AG04449 (cell line): Measurements from ENCODE around the gene ATP5F1D.
A peak's percentile ranks its signal among the peaks of the same experiment; 100 is the strongest.

Experiments
- CTCF ChIA-PET: fragments of 350-600 bp; formaldehyde crosslinking; extraction: SDS; loops from one replicate; lab custom pipeline; 2021; ENCODE audit warnings: antibody characterized with exemption; lab: Yijun Ruan, JAX
- POLR2A ChIA-PET: fragments of 400-600, 350-600 bp; formaldehyde crosslinking; extraction: SDS; loops from one replicate; lab custom pipeline; 2020; ENCODE audit warnings: antibody characterized with exemption, inconsistent platforms; lab: Yijun Ruan, JAX
- DNase-seq: peaks from one replicate; pipeline ENCODE4 v3.0.0-alpha.2; 2010; ENCODE audit warnings: low read depth, low spot score
- H3K4me3 ChIP-seq: 2 replicates; pipeline ENCODE4 v1.5.1; 2011; ENCODE audit warnings: low read depth, mild to moderate bottlenecking, control low read depth, low read length
- TF ChIP-seq, protein P1 (sequence below): IDR thresholded peaks from one replicate; pipeline ENCODE4 v1.5.1; 2011; ENCODE audit warnings: mild to moderate bottlenecking, moderate library complexity, low read length, control low read depth, inconsistent platforms; ENCODE audit not compliant: insufficient read depth; ENCODE audit errors: missing control alignments

Gene ATP5F1D

GRCh38 chr19:1274081-1274851, 32.7 kb downstream of the ATP5F1D start:
- DNase-seq = no peak
- H3K4me3 ChIP-seq = peak overlapping the region; percentile 53
- TF ChIP-seq, protein P1, sequence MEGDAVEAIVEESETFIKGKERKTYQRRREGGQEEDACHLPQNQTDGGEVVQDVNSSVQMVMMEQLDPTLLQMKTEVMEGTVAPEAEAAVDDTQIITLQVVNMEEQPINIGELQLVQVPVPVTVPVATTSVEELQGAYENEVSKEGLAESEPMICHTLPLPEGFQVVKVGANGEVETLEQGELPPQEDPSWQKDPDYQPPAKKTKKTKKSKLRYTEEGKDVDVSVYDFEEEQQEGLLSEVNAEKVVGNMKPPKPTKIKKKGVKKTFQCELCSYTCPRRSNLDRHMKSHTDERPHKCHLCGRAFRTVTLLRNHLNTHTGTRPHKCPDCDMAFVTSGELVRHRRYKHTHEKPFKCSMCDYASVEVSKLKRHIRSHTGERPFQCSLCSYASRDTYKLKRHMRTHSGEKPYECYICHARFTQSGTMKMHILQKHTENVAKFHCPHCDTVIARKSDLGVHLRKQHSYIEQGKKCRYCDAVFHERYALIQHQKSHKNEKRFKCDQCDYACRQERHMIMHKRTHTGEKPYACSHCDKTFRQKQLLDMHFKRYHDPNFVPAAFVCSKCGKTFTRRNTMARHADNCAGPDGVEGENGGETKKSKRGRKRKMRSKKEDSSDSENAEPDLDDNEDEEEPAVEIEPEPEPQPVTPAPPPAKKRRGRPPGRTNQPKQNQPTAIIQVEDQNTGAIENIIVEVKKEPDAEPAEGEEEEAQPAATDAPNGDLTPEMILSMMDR = no peak
- CTCF ChIA-PET = interaction anchor here (0.9 to 4.3 kb wide), 3 partner anchors 30 to 163 kb away, joined by 3 to 46 read pairs (median 10); no protein-coding TSS in a partner anchor
- POLR2A ChIA-PET = interaction anchor here (1.4 to 2.5 kb wide), 3 partner anchors 8 to 30 kb away, joined by 9 to 12 read pairs (median 10); no protein-coding TSS in a partner anchor

DNA sequence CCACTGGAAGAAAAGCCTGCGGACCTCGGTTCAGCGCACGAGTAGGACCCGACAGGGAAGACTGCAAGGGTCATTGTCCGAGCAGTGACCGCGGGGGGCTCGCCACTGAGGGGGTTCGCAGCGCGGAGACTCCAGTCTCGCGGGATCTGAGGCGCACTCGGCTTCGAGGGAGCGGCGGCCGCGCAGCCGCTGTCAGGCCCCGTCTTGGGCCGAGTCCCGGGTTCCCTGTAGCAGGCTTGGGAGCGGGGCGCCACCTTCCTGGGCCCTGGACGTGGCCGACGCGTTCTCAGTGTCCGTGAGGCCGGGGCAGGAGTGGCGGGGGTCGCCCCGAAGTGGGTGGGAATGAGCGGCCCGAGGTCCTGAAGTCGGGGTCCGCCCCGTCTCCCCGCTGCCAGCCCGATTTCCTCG, 33.3 kb downstream of the ATP5F1D start:
- TF ChIP-seq, protein P1 = no peak
- POLR2A ChIA-PET = interaction anchor here (0.6 to 2.5 kb wide), 9 partner anchors 9 to 193 kb away, joined by 3 to 12 read pairs (median 5); a partner anchor contains a TSS
- no peak for DNase-seq
- CTCF ChIA-PET = interaction anchor here (0.9 to 4.3 kb wide), 4 partner anchors 8 to 34 kb away, joined by 3 to 46 read pairs (median 8); no protein-coding TSS in a partner anchor
- peak overlapping the region; percentile 53 for H3K4me3 ChIP-seq

- DNase-seq = peak; percentile 80
- peak within 1 kb of the TSS; percentile 70 for H3K4me3 ChIP-seq
- TF ChIP-seq, protein P1 = no peak
- CTCF ChIA-PET = interaction anchor here (1.0 to 1.8 kb wide), 3 partner anchors 9 to 31 kb away, joined by 3 to 11 read pairs (median 4); no protein-coding TSS in a partner anchor
- POLR2A ChIA-PET = interaction anchor here (0.6 to 2.5 kb wide), 9 partner anchors 9 to 193 kb away, joined by 3 to 10 read pairs (median 4); partner anchors contain the start of gene DAZAP1
Observed at GRCh38 chr19:1275260-1275975, 33.9 kb downstream of the ATP5F1D start, which contains the start of gene FAM174C. Gene FAM174C (plus strand): TSS chr19:1275530. CDS start chr19:1275550, 20 bp downstream.

- DNase-seq = no peak
- ChIA-PET CTCF (interaction anchor here (1.0 to 1.8 kb wide), 2 partner anchors 11 to 32 kb away, joined by 3 to 11 read pairs; no protein-coding TSS in a partner anchor), POLR2A (no interaction called here)
- TF ChIP-seq, protein P1 = no peak
- H3K4me3 ChIP-seq = peak overlapping the region; percentile 70
Observed at GRCh38 chr19:1275976-1276627, 34.6 kb downstream of the ATP5F1D start.

DNA sequence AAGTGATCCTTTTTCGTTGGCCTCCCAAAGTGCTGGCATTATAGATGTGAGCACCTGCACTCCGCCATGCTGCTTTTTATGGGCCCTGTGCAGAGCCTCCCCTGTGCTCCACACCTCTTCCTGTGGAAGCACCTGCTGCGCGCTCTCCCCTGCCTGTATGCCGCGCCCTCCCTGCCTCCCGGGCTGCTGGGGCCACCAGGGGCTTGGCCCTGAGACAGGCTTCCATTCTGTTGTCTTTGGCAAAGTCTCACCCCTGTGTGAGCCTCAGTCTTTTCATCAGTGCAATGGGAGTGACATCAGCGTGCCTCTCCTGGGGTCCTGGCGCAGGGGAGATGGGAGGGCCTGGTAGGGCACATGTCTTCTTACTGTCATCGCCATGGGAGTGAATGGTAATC, 35.1 kb downstream of the ATP5F1D start:
- ChIA-PET POLR2A (no interaction called here), CTCF (interaction anchor here (1.0 to 3.5 kb wide), 3 partner anchors 10 to 32 kb away, joined by 3 to 24 read pairs (median 11); no protein-coding TSS in a partner anchor)
- H3K4me3 ChIP-seq = peak overlapping the region; percentile 70
- TF ChIP-seq, protein P1 = no peak
- no peak for DNase-seq
